Body of pancreas (tissue), 4 donors: ENCODE data around the gene COL1A2. TPM values are rescaled to one million over a fixed set of nuclear protein-coding genes. Genes with fewer than 3 reads are reported as not detected.
A peak's percentile ranks its signal among the peaks of the same experiment; 100 is the strongest.

Experiments used
- ATAC-seq: fragments of 150-250 bp; one replicate; pipeline ENCODE4 v1.9.1; 2016
- DNase-seq, 4 donors: peaks; one replicate each; pipeline ENCODE4 v3.0.0-alpha.2; 2019
- H3K27ac ChIP-seq, 4 donors: fragments of 200-600 bp; sonication (generic); 1 replicate in 3 of 4; 2 replicates in 1 of 4; pipeline versions ENCODE4 v1.5.1 to v1.6.1; 2016 to 2019; ENCODE audit warnings: mild to moderate bottlenecking in 1 of 4, mixed read lengths in 1 of 4, moderate library complexity in 1 of 4
- H3K27me3 ChIP-seq, 2 donors: fragments of 200-600 bp; sonication (generic); one replicate each; pipeline ENCODE4 v1.6.0; 2016; ENCODE audit warnings: mild to moderate bottlenecking in 1 of 2
- H3K36me3 ChIP-seq, 2 donors: fragments of 200-600 bp; sonication (generic); replicated peaks in 1 of 2; 2 replicates each; pipeline ENCODE4 v1.5.1; 2016; ENCODE audit warnings: low read depth in 2 of 2; ENCODE audit not compliant: insufficient read depth in 1 of 2
- H3K4me1 ChIP-seq: fragments of 200-600 bp; sonication (generic); one replicate; pipeline ENCODE4 v1.6.0; 2016
- H3K4me3 ChIP-seq, 2 donors: fragments of 200-600 bp; sonication (generic); 1 replicate in 1 of 2; 2 replicates in 1 of 2; pipeline ENCODE4 v1.5.1; 2016 to 2019
- H3K9me3 ChIP-seq, 3 donors: fragments of 200-600 bp; sonication (generic); 1 replicate in 2 of 3; 2 replicates in 1 of 3; pipeline ENCODE4 v1.5.1; 2016
- POLR2A ChIP-seq, 3 donors: fragments of 450-650 bp; IDR thresholded peaks; one replicate each; pipeline ENCODE4 v1.6.1; 2016; ENCODE audit warnings: antibody characterized with exemption in 3 of 3, mild to moderate bottlenecking in 2 of 3
- WGBS, 2 donors: methylation state at CpG; one replicate each; pipeline ENCODE4 v1.1.5; 2017; 5-methylcytosine and 5-hydroxymethylcytosine counted together
- intact Hi-C: fragments of 100-400 bp; cut with DNase I; formaldehyde crosslinking; loops from one replicate; pipeline ENCODE4 v1.15.1; 2023
- total RNA-seq, 2 donors: library from RNA; depleted of rRNA; stranded (reverse); fragments of >200 nt; gene quantifications; one replicate each; pipeline ENCODE4 v1.1.0, GENCODE V29; 2016
- TF ChIP-seq, protein P1 (sequence below), 7 experiments: fragments of 450-650 bp in 4 of 7; fragments of 200-600 bp in 3 of 7; sonication (generic) in 3 of 7; IDR thresholded peaks; one replicate each; pipeline ENCODE4 v1.5.1; 2016 to 2019; ENCODE audit warnings: antibody characterized with exemption in 7 of 7

Gene COL1A2
- total RNA-seq, 2 donors from 2014 or later = 54.0 to 107 TPM

DNA sequence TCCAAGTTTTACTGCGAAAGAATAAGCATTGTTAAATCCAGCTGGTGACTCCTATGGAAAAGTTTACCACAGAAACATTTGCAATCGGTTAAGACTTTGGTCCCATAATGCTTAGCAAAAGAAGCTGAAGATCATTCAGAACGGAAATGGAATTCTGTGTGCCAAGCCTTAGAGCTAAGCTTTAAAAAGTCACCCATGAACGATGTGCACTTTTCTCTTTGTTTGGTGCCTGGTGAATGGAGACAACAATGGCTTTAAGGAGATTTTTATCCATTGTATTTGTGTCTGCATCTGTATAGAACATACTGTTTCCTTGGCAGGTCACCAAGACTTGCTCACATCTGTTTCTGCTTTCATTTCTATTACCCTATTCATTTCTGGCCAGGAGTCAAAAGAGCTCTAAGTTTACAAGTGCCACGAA lies 26.3 kb upstream of the COL1A2 start:
- H3K27ac ChIP-seq = no peak overlapping the region
- no peak for ATAC-seq

DNA sequence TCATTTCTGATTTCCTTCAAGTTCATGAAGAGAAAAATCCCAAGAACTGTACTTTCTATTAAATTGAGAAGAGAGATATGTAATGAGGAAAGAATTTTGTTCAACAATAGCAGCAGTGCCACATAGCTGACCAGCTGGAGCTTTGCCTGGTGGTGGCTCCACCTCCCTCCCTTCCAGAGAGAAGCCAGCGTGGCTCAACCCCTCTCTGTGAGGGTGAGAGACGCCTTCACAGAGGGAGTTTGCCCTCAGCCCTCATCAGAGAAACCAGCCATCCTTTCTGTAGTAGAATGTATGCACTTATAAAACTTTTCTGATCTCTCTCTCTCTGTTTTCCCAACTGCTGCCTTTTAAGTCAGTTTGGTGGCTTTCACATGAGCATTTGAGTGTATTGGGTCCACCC lies 20.5 kb upstream of the COL1A2 start:
- Histone ChIP-seq H3K36me3 (no peaks in the 10 kb centered on the region), H3K9me3 (no peaks in the 10 kb centered on the region), H3K4me3 (no peak overlapping the region), H3K27me3 (no peaks in the 10 kb centered on the region), H3K4me1 (no peaks in the 10 kb centered on the region), H3K27ac (peak overlapping the region in 1 of 4 donors; percentile 26)
- WGBS, 2 donors = 6 to 15% methylated on average over 2 of the region's 2 CpGs
- ATAC-seq (peak; percentile 67), DNase-seq (peak; percentile 21 to 55 (median 44))
- intact Hi-C loops = no loop called here
- TF ChIP-seq, protein P1, sequence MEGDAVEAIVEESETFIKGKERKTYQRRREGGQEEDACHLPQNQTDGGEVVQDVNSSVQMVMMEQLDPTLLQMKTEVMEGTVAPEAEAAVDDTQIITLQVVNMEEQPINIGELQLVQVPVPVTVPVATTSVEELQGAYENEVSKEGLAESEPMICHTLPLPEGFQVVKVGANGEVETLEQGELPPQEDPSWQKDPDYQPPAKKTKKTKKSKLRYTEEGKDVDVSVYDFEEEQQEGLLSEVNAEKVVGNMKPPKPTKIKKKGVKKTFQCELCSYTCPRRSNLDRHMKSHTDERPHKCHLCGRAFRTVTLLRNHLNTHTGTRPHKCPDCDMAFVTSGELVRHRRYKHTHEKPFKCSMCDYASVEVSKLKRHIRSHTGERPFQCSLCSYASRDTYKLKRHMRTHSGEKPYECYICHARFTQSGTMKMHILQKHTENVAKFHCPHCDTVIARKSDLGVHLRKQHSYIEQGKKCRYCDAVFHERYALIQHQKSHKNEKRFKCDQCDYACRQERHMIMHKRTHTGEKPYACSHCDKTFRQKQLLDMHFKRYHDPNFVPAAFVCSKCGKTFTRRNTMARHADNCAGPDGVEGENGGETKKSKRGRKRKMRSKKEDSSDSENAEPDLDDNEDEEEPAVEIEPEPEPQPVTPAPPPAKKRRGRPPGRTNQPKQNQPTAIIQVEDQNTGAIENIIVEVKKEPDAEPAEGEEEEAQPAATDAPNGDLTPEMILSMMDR (IDR thresholded peaks at IDR 0.05) = no peak
- no peak for TF ChIP-seq POLR2A (IDR thresholded peaks at IDR 0.05)

More for the DNA sequence above, 26.3 kb upstream of the COL1A2 start:
- Histone ChIP-seq H3K4me1 (no peaks in the 10 kb centered on the region), H3K36me3 (no peaks in the 10 kb centered on the region), H3K9me3 (no peaks in the 10 kb centered on the region), H3K4me3 (no peak overlapping the region), H3K27me3 (no peaks in the 10 kb centered on the region)
- TF ChIP-seq, protein P1 (IDR thresholded peaks at IDR 0.05) = no peak
- TF ChIP-seq POLR2A (IDR thresholded peaks at IDR 0.05) = no peak
- intact Hi-C loops = no loop called here
- peak in 3 of 4 donors; percentile 7 to 16 (median 12) for DNase-seq
- WGBS, 2 donors = 28 to 43% methylated on average over 5 of the region's 5 CpGs

DNA sequence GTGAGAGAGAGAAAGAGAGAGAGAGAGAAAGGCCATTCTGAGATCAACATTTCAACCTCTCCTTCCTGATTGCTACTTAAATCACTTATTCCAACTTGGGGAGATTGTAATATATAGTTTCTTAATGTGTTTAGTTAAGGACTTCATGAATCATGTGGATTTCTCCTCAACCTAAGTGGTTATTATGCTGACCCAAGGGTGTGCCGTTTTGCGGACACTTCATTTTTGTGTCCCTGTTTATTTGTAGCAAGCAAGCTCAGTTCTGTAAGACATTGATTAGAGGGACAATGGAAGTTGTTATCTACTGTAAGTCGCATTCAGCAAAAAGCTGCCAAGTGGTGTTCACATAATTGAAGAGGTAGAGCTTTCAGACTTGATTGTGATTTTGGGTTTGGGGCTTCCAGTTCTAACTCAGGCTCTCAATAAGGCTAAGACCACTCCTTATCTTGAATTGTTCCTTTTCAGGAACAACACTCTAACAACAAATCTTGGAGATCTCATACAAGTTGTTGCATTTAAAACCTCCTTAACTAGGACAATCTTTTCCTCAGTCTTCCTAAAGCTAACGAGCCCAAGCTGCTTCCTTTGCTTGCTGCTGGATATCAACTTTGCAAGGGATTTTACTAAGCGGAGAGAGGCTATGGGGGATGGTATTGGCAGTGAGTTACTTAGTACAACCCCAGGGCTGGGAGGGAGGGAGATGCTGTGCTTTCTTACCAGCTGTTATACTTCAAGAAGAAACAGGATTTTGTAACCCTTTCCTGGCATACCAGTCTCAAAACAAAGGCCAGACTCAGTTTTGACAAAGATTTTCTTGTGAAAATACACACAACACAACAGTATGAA lies 19.8 kb upstream of the COL1A2 start:
- no peaks in the 10 kb centered on the region for H3K27me3 ChIP-seq
- peak in 2 of 4 donors; percentile 19 to 48 for DNase-seq
- H3K27ac ChIP-seq = peak overlapping the region in 2 of 4 donors; percentile 34 to 55
- H3K4me3 ChIP-seq = no peak overlapping the region
- no peaks in the 10 kb centered on the region for H3K36me3 ChIP-seq
- TF ChIP-seq, protein P1 (IDR thresholded peaks at IDR 0.05) = no peak
- no peak for TF ChIP-seq POLR2A (IDR thresholded peaks at IDR 0.05)
- intact Hi-C loops = no loop called here
- H3K4me1 ChIP-seq = no peaks in the 10 kb centered on the region
- ATAC-seq = peak; percentile 63
- H3K9me3 ChIP-seq = no peaks in the 10 kb centered on the region
- WGBS, 2 donors = 44 to 60% methylated on average over 5 of the region's 5 CpGs

DNA sequence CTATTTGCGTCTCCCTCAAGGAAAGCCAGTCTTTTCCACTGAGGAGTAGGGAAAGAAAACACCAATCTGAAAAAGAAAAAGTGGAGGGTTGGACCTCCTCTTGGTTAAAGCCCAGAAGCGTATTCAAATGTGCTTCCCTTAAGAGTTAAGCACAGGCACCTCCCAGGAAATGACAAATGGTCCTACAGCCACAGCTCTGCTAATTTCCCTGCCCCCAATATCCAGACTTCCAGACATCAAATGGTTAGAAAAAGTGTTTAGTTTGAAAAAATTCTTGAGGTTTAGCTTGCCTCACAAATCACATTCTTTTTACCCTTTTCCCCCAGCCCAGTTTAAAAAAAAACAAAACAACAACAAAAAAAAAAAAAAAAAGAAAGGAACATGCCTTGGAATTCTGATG lies 19.0 kb upstream of the COL1A2 start:
- Histone ChIP-seq H3K4me1 (no peaks in the 10 kb centered on the region), H3K27me3 (no peaks in the 10 kb centered on the region), H3K27ac (peak overlapping the region in 2 of 4 donors; percentile 34 to 55), H3K4me3 (no peak overlapping the region), H3K36me3 (no peaks in the 10 kb centered on the region), H3K9me3 (no peaks in the 10 kb centered on the region)
- peak in 1 of 4 donors; percentile 28 for DNase-seq
- TF ChIP-seq POLR2A (IDR thresholded peaks at IDR 0.05) = no peak
- TF ChIP-seq, protein P1 (IDR thresholded peaks at IDR 0.05) = no peak
- WGBS, 2 donors = 76 to 88% methylated on average over 2 of the region's 2 CpGs
- peak; percentile 38 for ATAC-seq
- intact Hi-C loops = no loop called here
